ENCODE results near the gene ZWILCH.
A peak's percentile ranks its signal among the peaks of the same experiment; 100 is the strongest.

The ZWILCH gene

GRCh38 chr15:66545255-66545654 is 40.1 kb downstream of the ZWILCH start:
- no peak for DNase-seq (ENCODE audit: low read depth in 2 of 2)

- DNase-seq (ENCODE audit: low read depth in 2 of 2) = no peak
Observed at GRCh38 chr15:66555685-66556084, 50.6 kb downstream of the ZWILCH start.

- DNase-seq (ENCODE audit: low read depth in 2 of 2) = no peak
Observed at GRCh38 chr15:66558271-66558670, 53.1 kb downstream of the ZWILCH start.

GRCh38 chr15:66560856-66561525 is 55.9 kb downstream of the ZWILCH start:
- DNase-seq (ENCODE audit: low read depth in 2 of 2) = no peak

- no peak for DNase-seq (ENCODE audit: low read depth in 2 of 2)
Observed at GRCh38 chr15:66563126-66563525, 58.0 kb downstream of the ZWILCH start.

GRCh38 chr15:66563566-66564110 is 58.5 kb downstream of the ZWILCH start:
- no peak for DNase-seq (ENCODE audit: low read depth in 2 of 2)

- no peak for DNase-seq (ENCODE audit: low read depth in 2 of 2)
Observed at GRCh38 chr15:66564136-66565041, 59.3 kb downstream of the ZWILCH start.

- DNase-seq (ENCODE audit: low read depth in 2 of 2) = no peak
Observed at GRCh38 chr15:66565141-66565641, 60.1 kb downstream of the ZWILCH start.

GRCh38 chr15:66565741-66566144 is 60.6 kb downstream of the ZWILCH start, which contains the start of gene LCTL:
Gene LCTL (minus strand): TSS chr15:66565998. CDS start chr15:66565365, 633 bp downstream.
- no peak for DNase-seq (ENCODE audit: low read depth in 2 of 2)

GRCh38 chr15:66566963-66567531 is 61.9 kb downstream of the ZWILCH start:
- DNase-seq (ENCODE audit: low read depth in 2 of 2) = peak in 1 of 2 donors; percentile 6

- no peak for DNase-seq (ENCODE audit: low read depth in 2 of 2)
Observed at GRCh38 chr15:66567897-66568296, 62.8 kb downstream of the ZWILCH start.

GRCh38 chr15:66569461-66570137 is 64.5 kb downstream of the ZWILCH start:
- no peak for DNase-seq (ENCODE audit: low read depth in 2 of 2)

- no peak for DNase-seq (ENCODE audit: low read depth in 2 of 2)
Observed at GRCh38 chr15:66570327-66570726, 65.2 kb downstream of the ZWILCH start.

- no peak for DNase-seq (ENCODE audit: low read depth in 2 of 2)
Observed at GRCh38 chr15:66570842-66571478, 65.8 kb downstream of the ZWILCH start.

- DNase-seq (ENCODE audit: low read depth in 2 of 2) = no peak
Observed at GRCh38 chr15:66572146-66572545, 67.0 kb downstream of the ZWILCH start.

GRCh38 chr15:66573348-66573718 is 68.2 kb downstream of the ZWILCH start:
- no peak for DNase-seq (ENCODE audit: low read depth in 2 of 2)

- DNase-seq (ENCODE audit: low read depth in 2 of 2) = no peak
Observed at GRCh38 chr15:66573719-66574595, 68.8 kb downstream of the ZWILCH start.

- DNase-seq (ENCODE audit: low read depth in 2 of 2) = no peak
Observed at GRCh38 chr15:66574596-66574950, 69.4 kb downstream of the ZWILCH start.

GRCh38 chr15:66578286-66578875 is 73.3 kb downstream of the ZWILCH start:
- DNase-seq (ENCODE audit: low read depth in 2 of 2) = no peak

GRCh38 chr15:66580643-66581042 is 75.5 kb downstream of the ZWILCH start:
- no peak for DNase-seq (ENCODE audit: low read depth in 2 of 2)
